Mesodermal cell (in vitro differentiated cells): ENCODE data around the gene AFAP1.

Source experiments
- H3K27ac ChIP-seq: 2 replicates; pipeline ENCODE4 v1.7.0; 2013; ENCODE audit warnings: mild to moderate bottlenecking, low read depth, low read length, moderate library complexity; ENCODE audit not compliant: severe bottlenecking
- H3K36me3 ChIP-seq: 2 replicates; pipeline ENCODE4 v1.7.1; 2013; ENCODE audit warnings: mild to moderate bottlenecking, low read length, moderate library complexity; ENCODE audit not compliant: control insufficient read depth, insufficient read depth
- H3K4me1 ChIP-seq: one replicate; pipeline ENCODE4 v1.7.1; 2013; ENCODE audit warnings: mild to moderate bottlenecking, low read length; ENCODE audit not compliant: insufficient read depth, control insufficient read depth, poor library complexity, severe bottlenecking
- H3K4me3 ChIP-seq: 2 replicates; pipeline ENCODE4 v1.7.0; 2013; ENCODE audit warnings: low read length, control low read depth, mild to moderate bottlenecking; ENCODE audit not compliant: insufficient read depth, poor library complexity, severe bottlenecking; ENCODE audit errors: extremely low read depth
- H3K9me3 ChIP-seq: 2 replicates; pipeline ENCODE4 v1.7.1; 2013; ENCODE audit warnings: mild to moderate bottlenecking, low read length, moderate library complexity; ENCODE audit not compliant: control insufficient read depth
- WGBS, 2 experiments: methylation state at CpG; one replicate each; pipeline ENCODE4 v1.1.5; 2013; ENCODE audit warnings: missing lambda C conversion rate in 2 of 2; ENCODE audit not compliant: insufficient coverage in 2 of 2; 5-methylcytosine and 5-hydroxymethylcytosine counted together

Gene AFAP1

GRCh38 chr4:7773401-7774180, 166.1 kb downstream of the AFAP1 start:
- 94 to 96% methylated on average over 23 of the region's 24 CpGs for WGBS, 2 experiments
- H3K4me3 ChIP-seq, result no peak overlapping the region
- H3K9me3 ChIP-seq, result no peaks in the 10 kb centered on the region
- H3K4me1 ChIP-seq, result no peaks in the 10 kb centered on the region
- peaks cover 96% of the 10 kb centered on the region for H3K36me3 ChIP-seq
- H3K27ac ChIP-seq, result no peak overlapping the region

DNA sequence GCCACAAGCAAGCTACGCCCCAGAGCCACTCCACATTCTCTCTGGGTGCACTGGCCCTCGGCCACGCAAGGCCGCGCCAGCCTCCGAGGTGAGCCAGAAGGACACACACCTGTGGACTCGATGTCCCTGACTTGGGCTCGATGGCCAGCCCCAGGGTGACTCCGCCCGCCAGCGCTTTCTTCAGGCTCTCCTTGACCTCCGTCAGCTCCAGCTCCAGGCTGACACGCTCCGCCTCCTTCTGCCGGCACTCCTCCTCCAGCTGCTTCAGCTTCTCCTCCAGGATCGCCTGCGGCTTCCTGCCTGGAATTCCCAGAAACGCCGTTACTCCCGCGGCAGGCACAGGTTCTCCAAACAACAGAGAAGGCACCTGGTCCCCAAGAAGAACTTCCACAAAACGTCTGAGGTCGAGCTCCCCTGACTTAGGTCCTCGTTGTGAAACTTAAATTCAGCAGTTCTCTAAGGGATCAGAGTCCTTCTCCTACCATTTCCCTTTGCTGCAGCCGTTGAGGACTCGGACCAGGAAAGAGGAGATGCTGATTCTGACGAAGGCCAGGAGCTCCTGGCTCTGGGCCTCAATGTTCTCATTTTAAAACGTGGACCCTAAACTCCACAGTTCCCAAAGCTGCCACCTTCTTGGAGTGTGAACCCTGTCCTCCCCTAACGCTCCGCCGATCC, 166.8 kb downstream of the AFAP1 start:
- no peak overlapping the region for H3K4me3 ChIP-seq
- H3K36me3 ChIP-seq, result peaks cover 96% of the 10 kb centered on the region
- 78 to 81% methylated on average over 30 to 31 of the region's 31 CpGs for whole genome bisulfite sequencing, 2 experiments
- no peak overlapping the region for H3K27ac ChIP-seq
- H3K4me1 ChIP-seq, result no peaks in the 10 kb centered on the region
- no peaks in the 10 kb centered on the region for H3K9me3 ChIP-seq

GRCh38 chr4:7771541-7772507, 167.8 kb downstream of the AFAP1 start:
- peaks cover 97% of the 10 kb centered on the region for H3K36me3 ChIP-seq
- H3K4me3 ChIP-seq, result no peak overlapping the region
- 94 to 95% methylated on average over 22 to 26 of the region's 26 CpGs for WGBS, 2 experiments
- H3K27ac ChIP-seq, result no peak overlapping the region
- no peaks in the 10 kb centered on the region for H3K4me1 ChIP-seq
- H3K9me3 ChIP-seq, result no peaks in the 10 kb centered on the region

DNA sequence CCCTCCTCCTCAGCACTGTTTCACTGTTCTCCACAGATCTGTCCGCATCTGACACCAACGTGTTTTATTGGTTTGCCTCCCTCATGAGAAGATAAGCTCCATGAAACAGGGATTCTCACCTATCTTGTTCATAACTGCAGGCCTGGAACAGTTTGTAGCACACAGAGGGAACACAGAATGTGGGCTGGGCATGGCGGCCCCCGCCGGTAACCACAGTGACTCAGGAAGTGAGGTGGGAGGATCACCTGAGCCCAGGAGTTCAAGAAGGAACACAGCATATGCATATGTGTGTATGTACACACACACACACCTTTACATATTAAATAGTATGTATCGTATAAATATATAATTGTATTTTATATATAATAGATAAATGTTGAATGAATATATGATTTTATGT, 168.6 kb downstream of the AFAP1 start:
- 88 to 97% methylated on average over 5 of the region's 6 CpGs for WGBS, 2 experiments
- Histone ChIP-seq H3K9me3 (no peaks in the 10 kb centered on the region), H3K36me3 (peaks cover 97% of the 10 kb centered on the region)

GRCh38 chr4:7770224-7771050, 169.2 kb downstream of the AFAP1 start:
- WGBS, 2 experiments, result 84 to 89% methylated on average over 9 to 13 of the region's 13 CpGs
- Histone ChIP-seq H3K27ac (no peak overlapping the region), H3K4me3 (no peak overlapping the region), H3K9me3 (no peaks in the 10 kb centered on the region), H3K4me1 (no peaks in the 10 kb centered on the region), H3K36me3 (peaks cover 96% of the 10 kb centered on the region)

More for the DNA sequence above, 168.6 kb downstream of the AFAP1 start:
- no peak overlapping the region for H3K27ac ChIP-seq
- H3K4me1 ChIP-seq, result no peaks in the 10 kb centered on the region
- H3K4me3 ChIP-seq, result no peak overlapping the region

- Histone ChIP-seq H3K27ac (no peak overlapping the region), H3K4me3 (no peak overlapping the region), H3K36me3 (peaks cover 95% of the 10 kb centered on the region), H3K9me3 (no peaks in the 10 kb centered on the region), H3K4me1 (no peaks in the 10 kb centered on the region)
- WGBS, 2 experiments, result 83 to 92% methylated on average over 11 to 18 of the region's 20 CpGs
Measured at GRCh38 chr4:7769396-7770223, 170.1 kb downstream of the AFAP1 start.

- no peak overlapping the region for H3K27ac ChIP-seq
- WGBS, 2 experiments, result 89 to 92% methylated on average over 16 of the region's 16 CpGs
- no peaks in the 10 kb centered on the region for H3K4me1 ChIP-seq
- no peak overlapping the region for H3K4me3 ChIP-seq
- peaks cover 87% of the 10 kb centered on the region for H3K36me3 ChIP-seq
- H3K9me3 ChIP-seq, result no peaks in the 10 kb centered on the region
Measured at GRCh38 chr4:7768736-7769135, 170.9 kb downstream of the AFAP1 start.

GRCh38 chr4:7767966-7768365, 171.7 kb downstream of the AFAP1 start:
- whole genome bisulfite sequencing, 2 experiments, result 91 to 92% methylated on average over 8 to 13 of the region's 13 CpGs
- H3K36me3 ChIP-seq, result peaks cover 88% of the 10 kb centered on the region
- H3K9me3 ChIP-seq, result no peaks in the 10 kb centered on the region

GRCh38 chr4:7767526-7767925, 172.1 kb downstream of the AFAP1 start:
- Histone ChIP-seq H3K27ac (no peak overlapping the region), H3K4me3 (no peak overlapping the region), H3K9me3 (no peaks in the 10 kb centered on the region), H3K4me1 (no peaks in the 10 kb centered on the region), H3K36me3 (peaks cover 89% of the 10 kb centered on the region)
- WGBS, 2 experiments, result 87 to 96% methylated on average over 4 of the region's 9 CpGs

More at GRCh38 chr4:7767966-7768365, 171.7 kb downstream of the AFAP1 start:
- no peak overlapping the region for H3K27ac ChIP-seq
- H3K4me3 ChIP-seq, result no peak overlapping the region
- no peaks in the 10 kb centered on the region for H3K4me1 ChIP-seq
